Mesothelial cell of epicardium (in vitro differentiated cells): ENCODE measurements around the gene OPCML. TPM values are rescaled to one million over a fixed set of nuclear protein-coding genes. Genes with fewer than 3 reads are reported as not detected.
A peak's percentile ranks its signal among the peaks of the same experiment; 100 is the strongest.

Source experiments
- DNase-seq, 2 experiments: peaks; one replicate each; pipeline ENCODE4 v3.0.0; 2021; ENCODE audit warnings: low spot score in 2 of 2; ENCODE audit not compliant: unreplicated experiment in 2 of 2
- H3K27ac Mint-ChIP-seq: 2 replicates; pipeline ENCODE4 v1.8.0; 2021; ENCODE audit warnings: mixed read lengths
- H3K27me3 Mint-ChIP-seq: 2 replicates; pipeline ENCODE4 v1.8.0; 2021; ENCODE audit warnings: low read depth, mixed read lengths
- H3K36me3 Mint-ChIP-seq: 2 replicates; pipeline ENCODE4 v1.8.0; 2021; ENCODE audit warnings: mixed read lengths
- H3K4me1 Mint-ChIP-seq: 2 replicates; pipeline ENCODE4 v1.8.0; 2021; ENCODE audit warnings: mixed read lengths
- H3K4me3 Mint-ChIP-seq: 2 replicates; pipeline ENCODE4 v1.8.0; 2021; ENCODE audit warnings: mild to moderate bottlenecking, moderate library complexity, mixed read lengths
- H3K9me3 Mint-ChIP-seq: 2 replicates; pipeline ENCODE4 v1.8.0; 2021; ENCODE audit warnings: mixed read lengths
- total RNA-seq: library from RNA; stranded (reverse); gene quantifications from 3 replicates; pipeline ENCODE4 v1.2.1, GENCODE V29; 2021
- TF ChIP-seq, protein P1 (sequence below): fragments of 200-600 bp; sonication (generic); IDR thresholded peaks from one replicate; pipeline ENCODE4 v1.5.0; 2021; ENCODE audit warnings: antibody characterized with exemption; ENCODE audit not compliant: unreplicated experiment

OPCML gene
- total RNA-seq, 1 donor from 2014 or later = 3.0 TPM

DNA sequence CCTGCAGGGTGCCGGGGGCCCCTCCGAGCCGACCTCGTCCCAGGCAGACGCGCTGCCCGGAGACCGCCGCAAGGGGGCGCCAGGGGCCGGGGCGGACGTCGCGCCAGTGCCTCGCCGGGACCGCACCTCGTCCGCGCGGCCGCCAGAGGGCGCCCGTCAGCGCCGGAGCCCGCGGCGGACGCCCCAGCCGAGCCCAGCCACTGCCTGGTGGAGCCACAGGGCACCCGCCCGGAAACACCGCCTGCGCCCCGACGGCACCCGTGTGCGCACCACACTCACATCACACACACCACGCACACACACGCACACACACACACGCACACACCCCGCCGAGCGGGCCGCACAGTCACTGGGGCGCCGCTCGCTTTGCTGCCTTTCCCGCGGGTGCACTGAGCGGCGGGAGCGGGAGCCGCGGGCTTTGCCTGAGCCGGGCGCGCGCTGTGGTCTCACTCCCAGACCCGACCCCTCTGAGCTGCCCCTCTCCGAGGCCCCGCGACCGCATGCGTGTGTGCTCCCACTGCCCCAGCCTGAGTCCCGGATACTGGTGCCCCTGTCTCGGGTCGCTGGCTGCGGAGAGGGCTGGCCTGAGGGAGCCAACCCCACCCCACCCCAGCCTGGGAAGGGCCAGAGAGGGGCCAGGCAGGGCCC, 449.3 kb downstream of the OPCML start:
- H3K27me3 Mint-ChIP-seq = peaks cover 89% of the 10 kb centered on the region
- no peak overlapping the region for H3K27ac Mint-ChIP-seq

DNA sequence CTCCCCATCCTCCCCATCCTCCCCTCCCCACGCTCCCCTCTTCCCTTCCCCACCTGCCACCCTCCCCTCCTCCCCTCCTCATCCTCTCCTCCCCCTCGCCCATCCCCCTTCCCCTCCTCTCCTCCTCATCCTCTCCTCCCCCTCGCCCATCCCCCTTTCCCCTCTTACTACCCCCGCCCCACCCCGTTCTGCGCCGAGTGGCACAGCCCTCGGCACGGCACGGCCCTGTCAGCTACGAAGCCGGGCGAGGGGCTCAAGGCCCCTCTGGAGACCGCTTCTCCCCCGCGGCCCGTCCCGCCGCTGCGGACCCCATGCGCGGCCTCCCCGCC, 449.9 kb downstream of the OPCML start:
- TF ChIP-seq, protein P1, sequence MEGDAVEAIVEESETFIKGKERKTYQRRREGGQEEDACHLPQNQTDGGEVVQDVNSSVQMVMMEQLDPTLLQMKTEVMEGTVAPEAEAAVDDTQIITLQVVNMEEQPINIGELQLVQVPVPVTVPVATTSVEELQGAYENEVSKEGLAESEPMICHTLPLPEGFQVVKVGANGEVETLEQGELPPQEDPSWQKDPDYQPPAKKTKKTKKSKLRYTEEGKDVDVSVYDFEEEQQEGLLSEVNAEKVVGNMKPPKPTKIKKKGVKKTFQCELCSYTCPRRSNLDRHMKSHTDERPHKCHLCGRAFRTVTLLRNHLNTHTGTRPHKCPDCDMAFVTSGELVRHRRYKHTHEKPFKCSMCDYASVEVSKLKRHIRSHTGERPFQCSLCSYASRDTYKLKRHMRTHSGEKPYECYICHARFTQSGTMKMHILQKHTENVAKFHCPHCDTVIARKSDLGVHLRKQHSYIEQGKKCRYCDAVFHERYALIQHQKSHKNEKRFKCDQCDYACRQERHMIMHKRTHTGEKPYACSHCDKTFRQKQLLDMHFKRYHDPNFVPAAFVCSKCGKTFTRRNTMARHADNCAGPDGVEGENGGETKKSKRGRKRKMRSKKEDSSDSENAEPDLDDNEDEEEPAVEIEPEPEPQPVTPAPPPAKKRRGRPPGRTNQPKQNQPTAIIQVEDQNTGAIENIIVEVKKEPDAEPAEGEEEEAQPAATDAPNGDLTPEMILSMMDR = no peak
- H3K36me3 Mint-ChIP-seq = no peaks in the 10 kb centered on the region
- peaks cover 89% of the 10 kb centered on the region for H3K27me3 Mint-ChIP-seq
- H3K9me3 Mint-ChIP-seq = no peaks in the 10 kb centered on the region
- no peak overlapping the region for H3K4me3 Mint-ChIP-seq
- H3K27ac Mint-ChIP-seq = no peak overlapping the region
- H3K4me1 Mint-ChIP-seq = no peaks in the 10 kb centered on the region
- peak in 1 of 2 experiments; percentile 48 for DNase-seq

More for the DNA sequence above, 449.3 kb downstream of the OPCML start:
- Mint-ChIP-seq H3K4me1 (no peaks in the 10 kb centered on the region), H3K36me3 (no peaks in the 10 kb centered on the region), H3K9me3 (no peaks in the 10 kb centered on the region), H3K4me3 (peak overlapping the region; percentile 68)
- TF ChIP-seq, protein P1 = peak; percentile 85
- peak; percentile 80 to 91 for DNase-seq

DNA sequence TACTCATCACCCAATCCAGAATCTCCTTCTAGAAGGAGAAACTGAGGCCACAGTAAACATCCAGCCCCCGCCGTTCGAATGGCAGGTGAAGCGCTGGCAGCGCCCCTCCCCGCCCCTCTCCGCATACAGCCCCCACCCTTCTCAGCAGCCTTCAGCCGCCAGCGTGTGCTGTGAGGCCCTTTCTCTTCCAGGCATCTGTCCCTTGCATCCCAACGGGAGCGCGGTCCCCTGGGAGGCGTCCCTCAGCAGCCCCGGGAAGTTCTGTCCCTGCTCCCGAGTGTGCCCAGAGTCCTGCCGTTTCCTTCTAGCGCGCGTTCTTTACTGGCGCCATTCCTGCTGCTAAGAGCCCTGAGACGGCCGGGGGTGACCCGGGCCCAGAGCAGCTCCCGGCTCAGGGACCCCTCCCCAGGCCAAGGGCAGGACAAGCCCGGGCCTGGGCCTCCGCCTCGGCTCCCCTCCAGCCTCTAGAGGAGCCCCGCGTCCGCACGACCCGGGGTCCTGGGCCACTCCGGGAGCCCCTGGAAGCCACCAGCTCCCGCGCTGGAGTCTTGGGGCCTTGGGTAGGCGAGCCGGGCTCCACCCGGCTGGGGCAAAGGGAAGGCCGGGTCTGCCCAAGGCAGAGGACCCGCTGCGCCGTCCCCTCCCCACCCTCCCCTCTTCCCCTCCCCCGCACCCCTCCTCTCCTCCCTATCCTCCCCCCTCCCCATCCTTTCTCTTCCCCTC, 450.4 kb downstream of the OPCML start:
- H3K4me1 Mint-ChIP-seq = no peaks in the 10 kb centered on the region
- H3K36me3 Mint-ChIP-seq = no peaks in the 10 kb centered on the region
- H3K9me3 Mint-ChIP-seq = no peaks in the 10 kb centered on the region
- H3K4me3 Mint-ChIP-seq = no peak overlapping the region
- no peak overlapping the region for H3K27ac Mint-ChIP-seq
- no peak for DNase-seq
- TF ChIP-seq, protein P1 = no peak
- H3K27me3 Mint-ChIP-seq = peaks cover 90% of the 10 kb centered on the region

DNA sequence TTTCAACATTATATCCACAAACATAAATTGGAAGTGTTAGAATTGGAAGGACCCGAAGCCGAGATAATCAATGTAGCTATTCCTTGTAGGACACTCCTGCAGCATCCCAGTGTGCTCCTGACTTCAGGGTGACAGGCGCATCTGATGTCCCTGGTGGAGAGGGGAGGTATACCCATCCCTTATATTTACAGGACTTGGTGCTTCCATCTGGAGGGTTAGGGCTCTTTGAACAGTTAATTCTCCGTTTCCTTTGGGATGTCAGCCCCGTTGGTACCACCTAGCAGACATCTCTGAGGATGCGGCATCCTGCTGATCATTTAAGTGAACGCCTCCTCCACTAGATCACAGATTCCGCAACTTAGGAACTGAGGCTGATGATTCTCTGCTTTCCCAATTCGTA, 451.3 kb downstream of the OPCML start:
- no peak overlapping the region for H3K4me3 Mint-ChIP-seq
- no peaks in the 10 kb centered on the region for H3K36me3 Mint-ChIP-seq
- no peak for DNase-seq
- no peaks in the 10 kb centered on the region for H3K4me1 Mint-ChIP-seq
- peaks cover 90% of the 10 kb centered on the region for H3K27me3 Mint-ChIP-seq
- no peak overlapping the region for H3K27ac Mint-ChIP-seq
- H3K9me3 Mint-ChIP-seq = no peaks in the 10 kb centered on the region
- TF ChIP-seq, protein P1 = no peak

DNA sequence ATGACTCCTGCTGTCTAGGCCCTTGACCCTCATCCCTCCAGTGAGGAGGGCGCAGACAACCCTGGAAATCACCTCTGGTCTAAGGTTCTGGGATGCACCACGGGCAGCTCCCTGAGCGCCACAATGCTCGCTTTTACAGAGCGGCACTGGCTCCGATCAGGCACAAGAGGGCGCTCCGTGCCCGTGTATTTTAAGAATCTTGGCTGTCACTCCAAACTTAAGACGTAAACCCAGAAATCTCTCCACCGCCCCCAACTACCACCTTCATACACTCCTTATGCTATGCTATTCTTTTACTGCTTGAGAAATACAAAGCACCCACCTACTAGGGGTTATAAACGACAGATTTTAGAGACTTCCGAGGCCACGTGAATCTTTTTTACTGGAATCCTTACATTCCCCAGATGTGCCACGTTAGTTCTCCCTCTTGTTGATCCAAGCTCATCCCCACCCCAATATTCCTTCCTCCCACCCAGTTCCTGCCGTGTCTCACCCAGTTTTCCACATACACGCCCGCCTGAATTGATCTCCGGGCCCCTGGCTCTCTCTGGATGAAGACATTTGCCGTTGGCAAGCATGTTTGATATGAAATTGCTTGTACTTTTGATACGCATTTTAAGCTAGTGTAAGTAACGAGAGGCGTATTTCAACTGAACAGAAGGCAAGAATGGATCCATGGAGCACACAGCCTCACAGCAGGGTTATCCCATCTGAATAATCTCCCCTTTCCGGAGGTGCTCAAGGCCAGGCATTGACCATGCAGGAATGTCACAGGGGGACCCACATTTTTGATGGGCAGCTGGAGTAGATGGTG, 453.5 kb downstream of the OPCML start:
- peaks cover 86% of the 10 kb centered on the region for H3K27me3 Mint-ChIP-seq
- TF ChIP-seq, protein P1 = peak; percentile 69
- no peak overlapping the region for H3K4me3 Mint-ChIP-seq
- peak in 1 of 2 experiments; percentile 56 for DNase-seq
- H3K9me3 Mint-ChIP-seq = no peaks in the 10 kb centered on the region
- H3K27ac Mint-ChIP-seq = no peak overlapping the region
- H3K4me1 Mint-ChIP-seq = no peaks in the 10 kb centered on the region
- no peaks in the 10 kb centered on the region for H3K36me3 Mint-ChIP-seq
